HepG2 (cell line): Measurements from ENCODE around the gene FFAR1. TPM values are rescaled to one million over a fixed set of nuclear protein-coding genes. Genes with fewer than 3 reads are reported as not detected.

ENCODE experiments used
- ATF7 ChIP-seq, 2 experiments: fragments of 450-650 bp in 1 of 2; sonication (generic) in 1 of 2; formaldehyde crosslinking in 1 of 2; IDR thresholded peaks; 2 replicates each; pipeline versions ENCODE4 v1.4.0 to v1.6.1; 2016 to 2020; ENCODE audit warnings: antibody characterized with exemption in 1 of 2, mild to moderate bottlenecking in 1 of 2, missing genetic modification reagents in 1 of 2
- CBX1 ChIP-seq: IDR thresholded peaks from one replicate; pipeline ENCODE4 v1.6.1; 2016; ENCODE audit warnings: antibody characterized with exemption, low read depth
- CBX2 ChIP-seq, 2 experiments: fragments of 200-600 bp in 1 of 2; sonication (generic); formaldehyde crosslinking in 1 of 2; IDR thresholded peaks; 2 replicates each; pipeline versions ENCODE4 v1.7.0 to v1.8.1; 2018 to 2022; ENCODE audit warnings: low read depth in 2 of 2, low read length in 1 of 2, mild to moderate bottlenecking in 1 of 2, missing genetic modification reagents in 1 of 2
- E2F1 ChIP-seq: sonication (generic); formaldehyde crosslinking; IDR thresholded peaks from 2 replicates; pipeline ENCODE4 v1.5.0; 2020; ENCODE audit warnings: missing genetic modification reagents
- EED ChIP-seq: sonication (generic); formaldehyde crosslinking; IDR thresholded peaks from 2 replicates; pipeline ENCODE4 v1.5.0; 2020; ENCODE audit warnings: mild to moderate bottlenecking, missing genetic modification reagents
- HOMEZ ChIP-seq: IDR thresholded peaks from 2 replicates; pipeline ENCODE4 v1.6.1; 2016; ENCODE audit warnings: low read depth
- HOXA3 ChIP-seq: sonication (generic); formaldehyde crosslinking; IDR thresholded peaks from 2 replicates; pipeline ENCODE4 v1.5.0; 2020; ENCODE audit warnings: missing genetic modification reagents
- HOXA9 ChIP-seq: sonication (generic); formaldehyde crosslinking; IDR thresholded peaks from 2 replicates; pipeline ENCODE4 v1.8.1; 2022; ENCODE audit warnings: missing genetic modification reagents, mild to moderate bottlenecking, moderate library complexity, borderline replicate concordance
- MAX ChIP-seq: IDR thresholded peaks from 2 replicates; pipeline ENCODE4 v1.6.1; 2012; ENCODE audit warnings: inconsistent platforms
- MEF2D ChIP-seq: sonication (generic); formaldehyde crosslinking; IDR thresholded peaks from 2 replicates; pipeline ENCODE4 v1.5.1; 2020; ENCODE audit warnings: mild to moderate bottlenecking, missing genetic modification reagents
- MIXL1 ChIP-seq: IDR thresholded peaks from 2 replicates; pipeline ENCODE4 v1.6.1; 2016
- PPARG ChIP-seq: conservative IDR thresholded peaks from 2 replicates; pipeline ENCODE4 v1.6.1; 2016; ENCODE audit warnings: missing biosample characterization, missing genetic modification reagents
- RCOR2 ChIP-seq: IDR thresholded peaks from 2 replicates; pipeline ENCODE4 v1.6.1; 2016; ENCODE audit warnings: missing biosample characterization, missing genetic modification reagents
- RELA ChIP-seq: sonication (generic); formaldehyde crosslinking; IDR thresholded peaks from 2 replicates; pipeline ENCODE4 v1.4.0; 2020; ENCODE audit warnings: missing genetic modification reagents
- SIX1 ChIP-seq: sonication (generic); formaldehyde crosslinking; IDR thresholded peaks from 2 replicates; pipeline ENCODE4 v1.4.0; 2020; ENCODE audit warnings: missing genetic modification reagents, borderline replicate concordance
- SPEN ChIP-seq: sonication (generic); formaldehyde crosslinking; IDR thresholded peaks from 2 replicates; pipeline ENCODE4 v1.5.1; 2020; ENCODE audit warnings: low read depth, mild to moderate bottlenecking, missing genetic modification reagents
- ZBED4 ChIP-seq: sonication (generic); formaldehyde crosslinking; IDR thresholded peaks from 2 replicates; pipeline ENCODE4 v1.4.0; 2020; ENCODE audit warnings: missing genetic modification reagents, borderline replicate concordance
- ZBTB26 ChIP-seq: IDR thresholded peaks from 2 replicates; pipeline ENCODE4 v1.6.1; 2016; ENCODE audit warnings: missing compliant biosample characterization, missing genetic modification reagents, borderline replicate concordance
- ZNF121 ChIP-seq: sonication (generic); formaldehyde crosslinking; IDR thresholded peaks from 2 replicates; pipeline ENCODE4 v1.5.0; 2020; ENCODE audit warnings: mild to moderate bottlenecking, missing genetic modification reagents
- ZNF329 ChIP-seq: sonication (generic); formaldehyde crosslinking; IDR thresholded peaks from 2 replicates; pipeline ENCODE4 v1.9.0; 2021; ENCODE audit warnings: low read depth, mild to moderate bottlenecking, missing genetic modification reagents
- ZNF563 ChIP-seq: sonication (generic); formaldehyde crosslinking; IDR thresholded peaks from 2 replicates; pipeline ENCODE4 v1.8.0; 2022; ENCODE audit warnings: mild to moderate bottlenecking, moderate library complexity, missing genetic modification reagents
- ZNF746 ChIP-seq: sonication (generic); formaldehyde crosslinking; IDR thresholded peaks from 2 replicates; pipeline ENCODE4 v1.8.0; 2022; ENCODE audit warnings: mild to moderate bottlenecking, missing genetic modification reagents
- polyA plus RNA-seq, 8 experiments: library from polyadenylated mRNA; depleted of rRNA in 3 of 8; stranded (reverse) in 7 of 8; unstranded in 1 of 8; fragments of >200 nt; fragmentation: Illumina TruSeq in 4 of 8; extraction: Trizol in 4 of 8; gene quantifications; 2 replicates each; pipeline versions ENCODE4 v1.2.1 to v1.2.3, GENCODE V29; 2011 to 2016; ENCODE audit warnings: low read depth in 4 of 8, missing spikeins in 1 of 8, mixed read lengths in 1 of 8; ENCODE audit not compliant: insufficient read depth in 1 of 8
- total RNA-seq, 5 experiments: library from RNA; depleted of rRNA; stranded (reverse); fragments of >200 nt; fragmentation: Illumina TruSeq; extraction: Trizol; gene quantifications; 2 replicates each; pipeline ENCODE4 v1.2.3, GENCODE V29; 2016; ENCODE audit warnings: low read depth in 1 of 5

Gene FFAR1
- total and polyA plus RNA-seq, 2 of the 13 experiments (the other 11 are each of a cell fraction or from before 2014, with no cell fraction given) = not detected

GRCh38 chr19:35380450-35381124, 32.9 kb downstream of the FFAR1 start (continued):
- TF ChIP-seq ZBED4 (CRISPR knock-in tag) (peak; percentile 48; the same call in 1 of the 2 replicates), ZNF563 (CRISPR knock-in tag) (peak; percentile 57; the same call in 1 of the 2 replicates), PPARG (CRISPR knock-in tag) (peak; percentile 66), MIXL1 (CRISPR knock-in tag) (peak; percentile 62), HOXA3 (CRISPR knock-in tag) (peak; percentile 78), SIX1 (CRISPR knock-in tag) (peak; percentile 43; the same call in 1 of the 2 replicates), MEF2D (CRISPR knock-in tag) (peak; percentile 62; the same call in 1 of the 2 replicates), RELA (CRISPR knock-in tag) (no peak), ZNF746 (peak; percentile 81; the same call in 1 of the 2 replicates), ZNF121 (peak; percentile 49; the same call in 1 of the 2 replicates), CBX2 (IDR thresholded peaks at IDR 0.05; ENCODE audit: low read depth, low read length) (no peak), CBX2 (CRISPR knock-in tag; IDR thresholded peaks at IDR 0.05; ENCODE audit: low read depth) (0 out of 2 replicates have a peak, but pooled peaks have one; percentile 22), MAX (peak; percentile 97), EED (CRISPR knock-in tag) (no peak), ZBTB26 (CRISPR knock-in tag) (no peak), E2F1 (CRISPR knock-in tag) (peak; percentile 56; the same call in 1 of the 2 replicates), ATF7 (IDR thresholded peaks at IDR 0.05) (no peak), ATF7 (CRISPR knock-in tag; IDR thresholded peaks at IDR 0.05) (peak; percentile 69; the same call in 1 of the 2 replicates), ZNF329 (CRISPR knock-in tag) (0 out of 2 replicates have a peak, but pooled peaks have one; percentile 30), RCOR2 (CRISPR knock-in tag) (peak; percentile 27; the same call in 1 of the 2 replicates), HOXA9 (no peak), CBX1 (peak; percentile 14), HOMEZ (peak; percentile 43; the same call in 1 of the 2 replicates), SPEN (peak; percentile 19; the same call in 1 of the 2 replicates)
